RWPE1 (cell line): ENCODE results near the gene ACTR10.

Experiments used
- CTCF ChIA-PET: fragments of 350-600 bp; sonication (Branson Sonifier 250); formaldehyde crosslinking; extraction: SDS; loops from one replicate; lab custom pipeline; 2021; lab: Yijun Ruan, JAX
- POLR2A ChIA-PET: fragments of 400-600 bp; formaldehyde crosslinking; extraction: SDS; loops from one replicate; lab custom pipeline; 2020; ENCODE audit warnings: antibody characterized with exemption; ENCODE audit not compliant: low non-redundant PET; lab: Yijun Ruan, JAX
- DNase-seq: peaks from one replicate; pipeline ENCODE4 v3.0.0; 2012; ENCODE audit warnings: low spot score
- H3K27ac ChIP-seq: fragments of 450-650 bp; 2 replicates; pipeline ENCODE4 v1.5.1; 2017
- TF ChIP-seq, protein P1 (sequence below): fragments of 450-650 bp; conservative IDR thresholded peaks from 2 replicates; pipeline ENCODE4 v1.5.1; 2017; ENCODE audit warnings: low read depth, mild to moderate bottlenecking

The ACTR10 gene

DNA sequence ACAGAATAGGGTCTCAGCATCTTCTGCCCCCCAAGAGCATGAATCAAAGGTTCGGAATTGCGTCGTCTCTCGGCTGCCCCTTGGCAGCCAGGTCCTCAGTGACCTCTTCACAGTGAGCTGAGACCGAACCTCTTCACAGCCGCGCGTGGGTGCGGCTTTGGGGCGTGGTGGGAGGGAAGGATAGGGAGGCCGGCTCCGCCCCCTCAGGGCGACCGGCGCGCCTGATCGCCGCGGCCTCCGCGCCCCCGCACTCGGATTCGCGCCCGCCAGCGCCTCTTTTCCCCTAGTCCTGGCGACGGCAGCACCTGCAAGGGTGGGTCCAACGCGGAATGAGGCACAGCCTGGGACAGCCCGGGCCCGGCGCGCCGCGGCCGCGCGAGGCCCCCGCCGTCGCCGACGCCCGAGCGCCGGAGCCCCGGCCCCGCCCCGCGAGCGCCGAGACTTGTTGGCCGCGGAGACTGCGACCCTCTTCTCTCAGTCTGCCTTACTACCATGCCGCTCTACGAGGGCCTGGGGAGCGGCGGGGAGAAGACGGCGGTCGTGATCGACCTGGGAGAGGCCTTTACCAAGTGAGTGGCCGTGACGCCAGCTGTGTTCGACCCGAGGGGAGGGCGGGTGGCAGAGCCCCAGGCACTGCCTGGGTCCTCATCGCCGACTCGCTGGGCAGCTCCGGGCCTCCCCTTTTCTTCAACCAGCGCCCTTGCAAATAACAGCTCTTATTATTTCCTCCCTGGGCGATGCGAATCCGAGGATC lies at the start of gene ACTR10:
Gene ACTR10, plus strand, starts transcription at position 424 of the 754 bp plus-strand sequence. Its CDS starts 69 bp downstream, at position 493.
- ChIA-PET POLR2A (no interaction called here), CTCF (no interaction called here)
- peak; percentile 84 for DNase-seq
- TF ChIP-seq, protein P1, sequence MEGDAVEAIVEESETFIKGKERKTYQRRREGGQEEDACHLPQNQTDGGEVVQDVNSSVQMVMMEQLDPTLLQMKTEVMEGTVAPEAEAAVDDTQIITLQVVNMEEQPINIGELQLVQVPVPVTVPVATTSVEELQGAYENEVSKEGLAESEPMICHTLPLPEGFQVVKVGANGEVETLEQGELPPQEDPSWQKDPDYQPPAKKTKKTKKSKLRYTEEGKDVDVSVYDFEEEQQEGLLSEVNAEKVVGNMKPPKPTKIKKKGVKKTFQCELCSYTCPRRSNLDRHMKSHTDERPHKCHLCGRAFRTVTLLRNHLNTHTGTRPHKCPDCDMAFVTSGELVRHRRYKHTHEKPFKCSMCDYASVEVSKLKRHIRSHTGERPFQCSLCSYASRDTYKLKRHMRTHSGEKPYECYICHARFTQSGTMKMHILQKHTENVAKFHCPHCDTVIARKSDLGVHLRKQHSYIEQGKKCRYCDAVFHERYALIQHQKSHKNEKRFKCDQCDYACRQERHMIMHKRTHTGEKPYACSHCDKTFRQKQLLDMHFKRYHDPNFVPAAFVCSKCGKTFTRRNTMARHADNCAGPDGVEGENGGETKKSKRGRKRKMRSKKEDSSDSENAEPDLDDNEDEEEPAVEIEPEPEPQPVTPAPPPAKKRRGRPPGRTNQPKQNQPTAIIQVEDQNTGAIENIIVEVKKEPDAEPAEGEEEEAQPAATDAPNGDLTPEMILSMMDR = no peak
- peak within 1 kb of the TSS; percentile 86 for H3K27ac ChIP-seq

DNA sequence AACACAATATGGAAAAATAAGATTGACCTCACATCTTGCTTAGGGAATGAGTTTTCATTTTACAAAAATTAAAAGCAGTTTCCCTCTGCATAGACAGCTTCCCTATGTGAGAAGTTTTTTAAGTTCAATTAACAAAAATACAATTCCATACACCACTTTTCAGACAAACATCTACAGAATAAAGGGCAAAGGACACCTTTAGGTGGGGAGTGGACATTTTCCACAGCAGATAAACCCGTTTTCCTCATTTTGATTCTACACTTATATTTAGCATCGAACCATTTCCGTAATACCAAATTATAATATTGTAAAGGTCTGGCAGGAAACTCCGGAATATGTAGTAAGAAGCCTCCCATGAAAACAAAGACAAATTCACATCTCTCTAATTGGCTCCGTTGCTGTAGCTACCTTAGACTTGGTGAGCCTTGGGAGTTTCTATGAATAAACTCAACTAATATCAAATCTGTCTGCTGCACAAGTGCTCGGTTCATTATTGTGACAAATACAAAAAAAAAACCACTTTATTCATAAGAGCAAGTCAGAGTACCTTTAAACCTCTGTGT lies 49.6 kb upstream of the ACTR10 start:
- DNase-seq = no peak
- TF ChIP-seq, protein P1 = no peak
- H3K27ac ChIP-seq = no peak overlapping the region
- POLR2A ChIA-PET = no interaction called here
- CTCF ChIA-PET = no interaction called here

DNA sequence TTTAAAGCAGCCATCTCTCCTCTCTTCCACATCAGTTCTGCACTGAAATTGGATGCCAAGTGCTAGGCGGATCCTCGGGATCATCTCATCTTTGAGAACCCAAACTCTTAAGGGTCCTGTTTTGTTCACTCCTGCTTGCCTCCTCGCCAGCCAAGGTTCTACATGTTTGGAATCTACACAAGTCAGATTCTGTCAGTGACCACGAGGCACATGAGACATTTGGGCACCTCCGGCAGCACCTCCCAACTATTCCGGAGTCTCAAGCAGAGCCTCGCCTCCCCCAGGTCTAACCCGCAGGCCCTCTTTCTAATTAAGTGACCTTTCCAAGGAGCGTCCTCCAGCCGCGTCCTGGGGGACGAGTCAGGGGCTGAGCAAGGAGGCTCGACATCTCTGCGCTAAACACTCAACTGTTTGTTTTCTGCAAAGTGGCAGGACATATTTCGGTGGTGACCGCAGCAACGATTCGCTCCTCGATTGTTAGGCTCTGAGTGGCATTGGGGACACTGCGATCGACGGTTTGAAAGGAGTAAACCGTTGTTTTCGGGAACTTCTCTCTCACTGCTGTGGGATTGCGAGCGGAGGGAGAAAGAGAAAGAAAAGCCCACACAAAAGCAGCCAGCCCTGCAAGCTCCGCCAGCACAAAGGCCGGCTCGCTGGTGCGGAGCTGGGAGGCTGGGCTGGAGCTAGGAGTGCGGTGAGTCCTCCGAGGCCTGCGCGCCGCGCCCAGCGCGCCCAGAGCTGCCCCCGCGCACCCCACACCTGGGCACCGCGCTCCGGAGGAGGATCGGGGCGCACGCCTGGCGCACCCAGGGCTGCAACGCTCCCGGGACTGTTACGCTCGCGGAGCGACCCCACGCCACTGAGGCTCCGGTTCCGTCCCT lies 48.6 kb upstream of the ACTR10 start:
- POLR2A ChIA-PET = interaction anchor here (0.6 kb wide), 1 partner anchor 40 kb away, joined by 3 read pairs; no protein-coding TSS in a partner anchor
- CTCF ChIA-PET = no interaction called here
- TF ChIP-seq, protein P1 = no peak
- DNase-seq = no peak
- no peak overlapping the region for H3K27ac ChIP-seq

DNA sequence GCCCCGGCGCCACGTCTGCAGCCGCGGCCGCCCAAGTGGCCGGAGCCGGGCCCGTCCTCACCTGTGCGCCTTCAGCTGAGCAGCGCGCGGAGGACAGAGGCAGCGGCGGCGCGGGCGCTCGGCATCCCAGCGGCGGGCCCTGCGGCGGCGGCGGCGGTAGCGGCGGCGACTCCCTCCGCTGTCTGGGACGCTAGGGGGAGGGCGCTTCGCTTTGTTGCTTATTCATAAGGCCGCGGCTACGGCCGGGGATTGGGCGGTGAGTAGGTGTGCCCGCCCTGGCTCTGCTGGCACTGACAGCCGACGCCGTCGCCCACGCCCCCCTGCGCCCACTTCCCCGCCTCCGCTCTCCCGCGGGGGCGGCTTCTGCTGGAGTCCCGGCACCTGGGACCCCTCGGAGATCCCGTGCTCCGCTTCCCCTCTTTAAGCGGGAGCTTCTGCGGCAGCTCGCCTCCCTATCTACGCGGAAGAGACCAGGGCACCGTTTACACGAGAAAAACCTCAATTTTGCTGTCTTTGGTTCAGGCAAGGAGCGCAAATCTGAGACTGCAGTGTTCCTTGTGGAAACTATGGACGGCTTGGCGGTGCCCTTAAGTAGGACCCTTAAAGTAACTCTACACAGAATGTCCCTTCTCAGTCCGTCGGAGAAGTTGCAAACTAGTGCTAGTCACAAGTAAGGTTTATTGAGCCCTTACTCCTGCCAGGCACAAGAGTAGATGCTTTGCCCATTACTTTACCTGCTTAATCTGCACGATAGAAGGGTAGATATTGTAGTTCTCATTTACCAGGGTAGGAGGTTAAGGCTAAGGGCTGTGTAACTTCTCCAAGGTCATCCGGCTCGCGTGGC lies 47.7 kb upstream of the ACTR10 start, which contains the start of gene ARMH4:
Gene ARMH4, minus strand, starts transcription at position 200 of the 844 bp plus-strand sequence. CDS start 12,855 bp downstream, outside the sequence.
- TF ChIP-seq, protein P1 = no peak
- H3K27ac ChIP-seq = no peak within 1 kb of the TSS
- ChIA-PET POLR2A (no interaction called here), CTCF (no interaction called here)
- DNase-seq = peak; percentile 69

DNA sequence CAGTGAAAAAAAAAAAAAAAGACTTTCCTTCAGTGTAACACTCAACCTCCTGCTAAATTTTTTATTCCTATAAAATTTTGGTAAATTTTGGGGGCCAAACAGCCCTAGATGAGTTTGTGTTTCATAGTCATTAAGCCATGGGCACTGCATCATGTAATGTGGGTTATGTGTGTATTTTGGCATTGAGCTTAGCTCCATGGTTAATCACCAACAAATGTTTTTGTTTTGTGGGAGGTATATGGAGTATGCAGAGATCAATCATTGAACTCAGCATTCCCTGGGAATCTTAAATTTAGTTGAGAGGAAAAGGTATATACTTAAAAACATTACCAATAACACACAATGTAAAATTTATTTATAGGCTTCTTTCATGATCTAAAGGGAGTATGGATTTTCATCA lies 39.4 kb upstream of the ACTR10 start:
- H3K27ac ChIP-seq = no peak overlapping the region
- POLR2A ChIA-PET = no interaction called here
- CTCF ChIA-PET = interaction anchor here (0.6 kb wide), 1 partner anchor 279 kb away, joined by 9 read pairs; no protein-coding TSS in a partner anchor
- DNase-seq = no peak
- TF ChIP-seq, protein P1 = no peak
